ENCODE results near the gene NAPSA.

NAPSA gene

GRCh38 chr19:50378169-50378862, 12.9 kb upstream of the NAPSA start:
- Histone ChIP-seq H3K9ac (ENCODE audit: low read depth in 1 of 2, low read length in 2 of 2) (no peak overlapping the region), H3K36me3 (ENCODE audit: control insufficient read depth in 1 of 2, insufficient read depth in 2 of 2, low read length in 2 of 2) (peaks cover 35 to 59% of the 10 kb centered on the region in 2 donors), H3K4me1 (ENCODE audit: control insufficient read depth in 1 of 2, insufficient read depth in 2 of 2, low read length in 2 of 2) (peaks cover 0 to 7% of the 10 kb centered on the region in 2 donors), H3K4me3 (ENCODE audit: low read depth in 1 of 2, low read length in 2 of 2) (no peak overlapping the region), H3K27me3 (ENCODE audit: control insufficient read depth in 1 of 2, insufficient read depth in 2 of 2, low read length in 2 of 2) (no peaks in the 10 kb centered on the region), H3K27ac (ENCODE audit: low read depth, low read length) (no peak overlapping the region), H3K9me3 (ENCODE audit: control insufficient read depth in 1 of 2, low read length in 2 of 2) (no peaks in the 10 kb centered on the region)

DNA sequence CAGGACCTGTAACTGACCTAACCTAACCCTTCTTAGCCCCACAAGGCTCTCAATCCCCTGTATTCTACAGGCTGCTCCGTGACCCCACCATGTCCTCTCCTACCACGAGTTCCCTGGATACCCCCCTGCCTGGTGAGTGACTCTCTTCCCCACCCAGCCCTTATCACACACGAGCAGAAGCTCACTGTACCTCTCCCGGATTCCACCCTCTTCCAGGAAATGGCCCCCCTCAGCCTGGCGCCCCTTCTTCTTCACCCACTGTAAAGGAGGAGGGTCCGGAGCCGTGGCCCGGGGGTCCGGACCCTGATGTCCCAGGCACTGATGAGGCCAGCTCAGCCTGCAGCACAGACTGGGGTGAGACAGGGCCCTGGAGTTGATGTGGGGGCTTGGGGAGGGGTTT, 12.1 kb upstream of the NAPSA start:
- Histone ChIP-seq H3K9me3 (ENCODE audit: control insufficient read depth in 1 of 2, low read length in 2 of 2) (no peaks in the 10 kb centered on the region), H3K27ac (ENCODE audit: low read depth, low read length) (no peak overlapping the region), H3K9ac (ENCODE audit: low read depth in 1 of 2, low read length in 2 of 2) (no peak overlapping the region), H3K27me3 (ENCODE audit: control insufficient read depth in 1 of 2, insufficient read depth in 2 of 2, low read length in 2 of 2) (no peaks in the 10 kb centered on the region), H3K4me3 (ENCODE audit: low read depth in 1 of 2, low read length in 2 of 2) (no peak overlapping the region), H3K4me1 (ENCODE audit: control insufficient read depth in 1 of 2, insufficient read depth in 2 of 2, low read length in 2 of 2) (peaks cover 0 to 4% of the 10 kb centered on the region in 2 donors), H3K36me3 (ENCODE audit: control insufficient read depth in 1 of 2, insufficient read depth in 2 of 2, low read length in 2 of 2) (peaks cover 35 to 53% of the 10 kb centered on the region in 2 donors)

- Histone ChIP-seq H3K4me3 (ENCODE audit: low read depth in 1 of 2, low read length in 2 of 2) (no peak overlapping the region), H3K27me3 (ENCODE audit: control insufficient read depth in 1 of 2, insufficient read depth in 2 of 2, low read length in 2 of 2) (no peaks in the 10 kb centered on the region), H3K36me3 (ENCODE audit: control insufficient read depth in 1 of 2, insufficient read depth in 2 of 2, low read length in 2 of 2) (peaks cover 35 to 48% of the 10 kb centered on the region in 2 donors), H3K9ac (ENCODE audit: low read depth in 1 of 2, low read length in 2 of 2) (no peak overlapping the region), H3K4me1 (ENCODE audit: control insufficient read depth in 1 of 2, insufficient read depth in 2 of 2, low read length in 2 of 2) (peaks cover 0 to 4% of the 10 kb centered on the region in 2 donors), H3K9me3 (ENCODE audit: control insufficient read depth in 1 of 2, low read length in 2 of 2) (no peaks in the 10 kb centered on the region), H3K27ac (ENCODE audit: low read depth, low read length) (no peak overlapping the region)
Observed at GRCh38 chr19:50377051-50377461, 11.6 kb upstream of the NAPSA start.

GRCh38 chr19:50376166-50377050, 11.0 kb upstream of the NAPSA start, which contains the start of gene NR1H2:
TSS of gene NR1H2 (plus strand) at chr19:50376457. CDS start at chr19:50377606, 1,149 bp downstream.
- Histone ChIP-seq H3K27me3 (ENCODE audit: control insufficient read depth in 1 of 2, insufficient read depth in 2 of 2, low read length in 2 of 2) (no peaks in the 10 kb centered on the region), H3K4me1 (ENCODE audit: control insufficient read depth in 1 of 2, insufficient read depth in 2 of 2, low read length in 2 of 2) (peaks cover 0 to 4% of the 10 kb centered on the region in 2 donors), H3K9ac (ENCODE audit: low read depth in 1 of 2, low read length in 2 of 2) (peak within 1 kb of the TSS; percentile 89 to 97), H3K4me3 (ENCODE audit: low read depth in 1 of 2, low read length in 2 of 2) (peak within 1 kb of the TSS; percentile 88 to 92), H3K9me3 (ENCODE audit: control insufficient read depth in 1 of 2, low read length in 2 of 2) (no peaks in the 10 kb centered on the region), H3K27ac (ENCODE audit: low read depth, low read length) (peak within 1 kb of the TSS; percentile 99), H3K36me3 (ENCODE audit: control insufficient read depth in 1 of 2, insufficient read depth in 2 of 2, low read length in 2 of 2) (peaks cover 35 to 41% of the 10 kb centered on the region in 2 donors)

DNA sequence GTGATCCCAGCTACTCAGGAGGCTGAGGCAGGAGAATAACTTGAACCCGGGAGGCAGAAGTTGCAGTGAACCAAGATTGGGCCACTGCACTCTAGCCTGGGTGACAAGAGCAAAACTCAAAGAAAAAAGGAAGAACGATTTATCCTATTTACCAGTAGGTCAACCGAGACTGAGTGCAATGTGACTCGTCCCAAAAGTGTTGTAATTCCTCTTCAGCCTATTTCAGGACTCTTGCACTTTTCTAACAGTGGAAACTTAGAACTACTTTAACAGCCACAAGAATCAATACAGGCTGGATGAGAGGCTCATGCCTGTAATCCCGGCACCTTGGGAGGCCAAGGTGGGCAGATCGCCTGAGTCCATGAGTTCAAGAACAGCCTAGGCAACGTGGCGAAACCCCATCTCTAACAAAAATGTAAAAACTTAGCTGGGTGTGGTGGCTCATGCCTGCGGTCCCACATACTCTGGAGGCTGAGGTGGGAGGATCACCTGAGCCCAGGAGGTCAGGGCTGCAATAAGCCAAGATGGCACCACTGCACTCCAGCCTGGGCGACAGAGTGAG, 6.6 kb upstream of the NAPSA start:
- no peak overlapping the region for H3K27ac ChIP-seq (ENCODE audit: low read depth, low read length)
- no peaks in the 10 kb centered on the region for H3K27me3 ChIP-seq (ENCODE audit: control insufficient read depth in 1 of 2, insufficient read depth in 2 of 2, low read length in 2 of 2)
- no peaks in the 10 kb centered on the region for H3K9me3 ChIP-seq (ENCODE audit: control insufficient read depth in 1 of 2, low read length in 2 of 2)
- no peaks in the 10 kb centered on the region for H3K36me3 ChIP-seq (ENCODE audit: control insufficient read depth in 1 of 2, insufficient read depth in 2 of 2, low read length in 2 of 2)
- no peak overlapping the region for H3K9ac ChIP-seq (ENCODE audit: low read depth in 1 of 2, low read length in 2 of 2)
- no peak overlapping the region for H3K4me3 ChIP-seq (ENCODE audit: low read depth in 1 of 2, low read length in 2 of 2)
- H3K4me1 ChIP-seq (ENCODE audit: control insufficient read depth in 1 of 2, insufficient read depth in 2 of 2, low read length in 2 of 2) = peaks cover 0 to 4% of the 10 kb centered on the region in 2 donors

GRCh38 chr19:50368649-50369570, 3.5 kb upstream of the NAPSA start:
- Histone ChIP-seq H3K9me3 (ENCODE audit: control insufficient read depth in 1 of 2, low read length in 2 of 2) (no peaks in the 10 kb centered on the region), H3K36me3 (ENCODE audit: control insufficient read depth in 1 of 2, insufficient read depth in 2 of 2, low read length in 2 of 2) (no peaks in the 10 kb centered on the region), H3K9ac (ENCODE audit: low read depth in 1 of 2, low read length in 2 of 2) (peak overlapping the region; percentile 66 to 86), H3K4me3 (ENCODE audit: low read depth in 1 of 2, low read length in 2 of 2) (peak overlapping the region; percentile 87 to 93), H3K27ac (ENCODE audit: low read depth, low read length) (no peak overlapping the region), H3K27me3 (ENCODE audit: control insufficient read depth in 1 of 2, insufficient read depth in 2 of 2, low read length in 2 of 2) (no peaks in the 10 kb centered on the region), H3K4me1 (ENCODE audit: control insufficient read depth in 1 of 2, insufficient read depth in 2 of 2, low read length in 2 of 2) (no peaks in the 10 kb centered on the region)

DNA sequence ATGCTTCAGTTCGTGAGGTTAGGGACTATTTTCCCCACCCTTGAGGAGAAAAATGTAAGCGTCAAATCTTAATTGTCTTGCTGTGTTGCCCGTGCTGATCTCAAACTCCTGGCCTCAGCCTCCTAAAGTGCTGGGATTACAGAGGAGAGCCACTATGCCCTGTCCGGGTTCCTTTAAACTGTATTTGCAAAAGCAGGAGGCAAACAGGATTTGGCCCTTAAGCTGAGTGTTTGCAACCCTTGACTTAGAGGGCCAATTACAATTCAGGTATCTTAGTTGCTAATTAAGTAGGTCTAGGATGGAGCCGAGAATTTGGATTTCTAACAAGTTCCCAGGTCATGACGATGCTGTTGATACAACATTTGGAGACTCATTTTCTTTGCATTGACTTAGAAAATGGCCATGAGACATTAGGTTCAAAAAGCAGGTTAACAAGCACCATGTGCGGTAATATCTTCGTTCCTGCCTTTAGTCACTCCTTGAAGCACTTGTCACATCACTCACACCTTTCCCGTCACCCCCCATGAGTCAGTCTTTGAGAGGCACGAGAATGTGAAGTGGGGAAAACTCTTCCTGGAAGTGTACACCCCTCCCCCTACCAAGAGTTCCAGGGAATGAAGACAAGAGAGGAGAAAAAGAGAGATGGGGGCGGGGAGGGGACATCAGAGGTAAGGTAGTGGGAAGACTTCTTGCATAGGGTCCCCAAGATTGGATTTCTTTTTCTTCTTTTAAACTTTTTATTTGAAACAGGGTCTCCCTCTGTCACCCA, 2.6 kb downstream of the NAPSA start:
- Histone ChIP-seq H3K9me3 (ENCODE audit: control insufficient read depth in 1 of 2, low read length in 2 of 2) (no peaks in the 10 kb centered on the region), H3K4me3 (ENCODE audit: low read depth in 1 of 2, low read length in 2 of 2) (no peak overlapping the region), H3K27me3 (ENCODE audit: control insufficient read depth in 1 of 2, insufficient read depth in 2 of 2, low read length in 2 of 2) (no peaks in the 10 kb centered on the region), H3K27ac (ENCODE audit: low read depth, low read length) (no peak overlapping the region), H3K4me1 (ENCODE audit: control insufficient read depth in 1 of 2, insufficient read depth in 2 of 2, low read length in 2 of 2) (peaks cover 0 to 1% of the 10 kb centered on the region in 2 donors), H3K36me3 (ENCODE audit: control insufficient read depth in 1 of 2, insufficient read depth in 2 of 2, low read length in 2 of 2) (no peaks in the 10 kb centered on the region), H3K9ac (ENCODE audit: low read depth in 1 of 2, low read length in 2 of 2) (no peak overlapping the region)

GRCh38 chr19:50362030-50362412, 3.4 kb downstream of the NAPSA start:
- Histone ChIP-seq H3K27me3 (ENCODE audit: control insufficient read depth in 1 of 2, insufficient read depth in 2 of 2, low read length in 2 of 2) (no peaks in the 10 kb centered on the region), H3K4me1 (ENCODE audit: control insufficient read depth in 1 of 2, insufficient read depth in 2 of 2, low read length in 2 of 2) (peaks cover 0 to 7% of the 10 kb centered on the region in 2 donors), H3K9me3 (ENCODE audit: control insufficient read depth in 1 of 2, low read length in 2 of 2) (no peaks in the 10 kb centered on the region), H3K36me3 (ENCODE audit: control insufficient read depth in 1 of 2, insufficient read depth in 2 of 2, low read length in 2 of 2) (no peaks in the 10 kb centered on the region), H3K4me3 (ENCODE audit: low read depth in 1 of 2, low read length in 2 of 2) (no peak overlapping the region), H3K9ac (ENCODE audit: low read depth in 1 of 2, low read length in 2 of 2) (no peak overlapping the region), H3K27ac (ENCODE audit: low read depth, low read length) (no peak overlapping the region)
